IMR-90 (cell line): ENCODE results near the gene HAVCR2.

Experiments used
- BHLHE40 ChIP-seq: fragments of 150-350 bp; IDR thresholded peaks from 2 replicates; pipeline ENCODE4 v1.6.1; 2016; ENCODE audit warnings: mild to moderate bottlenecking, low read depth, low read length
- CEBPB ChIP-seq: IDR thresholded peaks from 2 replicates; pipeline ENCODE4 v1.6.1; 2012; ENCODE audit warnings: low read depth, low read length, improper control_type of control experiment
- CTCF ChIP-seq: conservative IDR thresholded peaks from 2 replicates; pipeline ENCODE4 v1.5.1; 2012; ENCODE audit warnings: mild to moderate bottlenecking, low read depth, low read length, improper control_type of control experiment
- MAZ ChIP-seq: IDR thresholded peaks from 2 replicates; pipeline ENCODE4 v1.6.1; 2012; ENCODE audit warnings: low read depth, mild to moderate bottlenecking, low read length, improper control_type of control experiment, moderate library complexity, borderline replicate concordance
- NFE2L2 ChIP-seq: fragments of 150-350 bp; IDR thresholded peaks from 2 replicates; pipeline ENCODE4 v1.6.1; 2016; ENCODE audit warnings: low read depth, mild to moderate bottlenecking, low read length
- POLR2A ChIP-seq: IDR thresholded peaks from 2 replicates; pipeline ENCODE4 v1.6.1; 2012; ENCODE audit warnings: mild to moderate bottlenecking, low read depth, low read length
- RAD21 ChIP-seq: IDR thresholded peaks from 2 replicates; pipeline ENCODE4 v1.6.1; 2012; ENCODE audit warnings: low read length, improper control_type of control experiment
- RCOR1 ChIP-seq: IDR thresholded peaks from 2 replicates; pipeline ENCODE4 v1.6.1; 2012; ENCODE audit warnings: mild to moderate bottlenecking, low read length, improper control_type of control experiment; ENCODE audit not compliant: insufficient replicate concordance
- RFX5 ChIP-seq: IDR thresholded peaks from 2 replicates; pipeline ENCODE4 v1.8.0; 2012; ENCODE audit warnings: low read depth, mild to moderate bottlenecking, low read length, moderate library complexity
- SMC3 ChIP-seq: fragments of 150-350 bp; IDR thresholded peaks from 2 replicates; pipeline ENCODE4 v1.6.1; 2016; ENCODE audit warnings: low read depth, mild to moderate bottlenecking, antibody characterized with exemption, low read length, moderate library complexity
- TF ChIP-seq, protein P1 (sequence below): fragments of 150-350 bp; IDR thresholded peaks from 2 replicates; pipeline ENCODE4 v1.6.1; 2017; ENCODE audit warnings: mild to moderate bottlenecking, antibody characterized with exemption, low read length, low read depth
- TF ChIP-seq, protein P2 (sequence below): fragments of 150-350 bp; IDR thresholded peaks from 2 replicates; pipeline ENCODE4 v1.6.1; 2016; ENCODE audit warnings: low read depth, mild to moderate bottlenecking, low read length, moderate library complexity, borderline replicate concordance

DNA sequence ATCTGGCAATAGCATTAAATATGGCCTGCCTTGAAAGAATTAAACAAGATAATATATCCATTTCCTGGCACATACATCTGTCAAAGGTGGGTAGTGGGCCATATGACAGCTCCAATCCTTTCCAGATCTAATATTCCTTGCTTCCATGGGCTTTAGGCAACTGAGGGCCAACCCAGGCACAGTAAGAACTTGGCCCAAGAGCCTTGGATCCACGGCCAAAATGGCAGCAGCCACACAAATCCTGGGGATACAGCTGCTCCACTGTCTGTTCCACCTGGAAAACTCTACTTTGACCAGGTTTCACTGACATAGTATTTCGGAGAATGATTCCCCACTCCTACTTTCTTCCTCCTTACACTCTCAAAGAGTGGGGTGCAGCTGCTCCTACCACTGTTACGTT, 63.2 kb downstream of the HAVCR2 start:
- TF ChIP-seq RAD21 (no peak), POLR2A (no peak), CTCF (no peak), CEBPB (no peak), MAZ (no peak), RFX5 (no peak), BHLHE40 (no peak), SMC3 (no peak), RCOR1 (no peak), NFE2L2 (no peak)
- TF ChIP-seq, protein P1, sequence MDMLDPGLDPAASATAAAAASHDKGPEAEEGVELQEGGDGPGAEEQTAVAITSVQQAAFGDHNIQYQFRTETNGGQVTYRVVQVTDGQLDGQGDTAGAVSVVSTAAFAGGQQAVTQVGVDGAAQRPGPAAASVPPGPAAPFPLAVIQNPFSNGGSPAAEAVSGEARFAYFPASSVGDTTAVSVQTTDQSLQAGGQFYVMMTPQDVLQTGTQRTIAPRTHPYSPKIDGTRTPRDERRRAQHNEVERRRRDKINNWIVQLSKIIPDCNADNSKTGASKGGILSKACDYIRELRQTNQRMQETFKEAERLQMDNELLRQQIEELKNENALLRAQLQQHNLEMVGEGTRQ: no peak
- TF ChIP-seq, protein P2, sequence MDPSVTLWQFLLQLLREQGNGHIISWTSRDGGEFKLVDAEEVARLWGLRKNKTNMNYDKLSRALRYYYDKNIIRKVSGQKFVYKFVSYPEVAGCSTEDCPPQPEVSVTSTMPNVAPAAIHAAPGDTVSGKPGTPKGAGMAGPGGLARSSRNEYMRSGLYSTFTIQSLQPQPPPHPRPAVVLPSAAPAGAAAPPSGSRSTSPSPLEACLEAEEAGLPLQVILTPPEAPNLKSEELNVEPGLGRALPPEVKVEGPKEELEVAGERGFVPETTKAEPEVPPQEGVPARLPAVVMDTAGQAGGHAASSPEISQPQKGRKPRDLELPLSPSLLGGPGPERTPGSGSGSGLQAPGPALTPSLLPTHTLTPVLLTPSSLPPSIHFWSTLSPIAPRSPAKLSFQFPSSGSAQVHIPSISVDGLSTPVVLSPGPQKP: no peak
